Endothelial cell of umbilical vein (primary cell): ENCODE data around the gene MRPL44.

Experiments
- JUN ChIP-seq: IDR thresholded peaks from 2 replicates; pipeline ENCODE4 v1.6.1; 2011; ENCODE audit warnings: borderline replicate concordance, low read depth; ENCODE audit not compliant: insufficient read length, insufficient read depth
- TF ChIP-seq, protein P1 (sequence below), 2 donors: IDR thresholded peaks; 1 replicate in 1 of 2; 2 replicates in 1 of 2; pipeline ENCODE4 v1.5.1; 2011; ENCODE audit warnings: low read length in 2 of 2, mild to moderate bottlenecking in 2 of 2, moderate library complexity in 2 of 2, control low read depth in 1 of 2, inconsistent platforms in 1 of 2, low read depth in 1 of 2; ENCODE audit not compliant: insufficient read depth in 1 of 2; ENCODE audit errors: extremely low read depth in 1 of 2

DNA sequence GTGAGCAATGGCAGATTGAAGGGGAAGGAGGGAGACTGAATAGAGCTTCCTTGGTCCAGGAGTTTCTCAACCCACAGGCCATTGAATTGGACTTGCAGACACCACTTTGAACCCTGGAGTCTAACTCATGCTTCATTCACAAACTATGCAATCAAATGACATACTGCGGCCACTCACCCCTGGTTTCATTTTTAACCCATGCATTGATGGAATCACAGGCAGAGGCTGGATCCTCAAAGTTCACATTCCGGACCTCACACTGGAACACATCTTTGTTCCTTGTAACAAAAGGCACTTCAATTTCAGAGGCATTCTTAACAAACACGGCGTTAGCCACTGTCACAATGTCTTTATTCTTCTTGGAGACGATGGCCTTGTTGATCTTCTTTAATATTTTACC is 40.7 kb downstream of the MRPL44 start:
- TF ChIP-seq JUN, result no peak
- TF ChIP-seq, protein P1, sequence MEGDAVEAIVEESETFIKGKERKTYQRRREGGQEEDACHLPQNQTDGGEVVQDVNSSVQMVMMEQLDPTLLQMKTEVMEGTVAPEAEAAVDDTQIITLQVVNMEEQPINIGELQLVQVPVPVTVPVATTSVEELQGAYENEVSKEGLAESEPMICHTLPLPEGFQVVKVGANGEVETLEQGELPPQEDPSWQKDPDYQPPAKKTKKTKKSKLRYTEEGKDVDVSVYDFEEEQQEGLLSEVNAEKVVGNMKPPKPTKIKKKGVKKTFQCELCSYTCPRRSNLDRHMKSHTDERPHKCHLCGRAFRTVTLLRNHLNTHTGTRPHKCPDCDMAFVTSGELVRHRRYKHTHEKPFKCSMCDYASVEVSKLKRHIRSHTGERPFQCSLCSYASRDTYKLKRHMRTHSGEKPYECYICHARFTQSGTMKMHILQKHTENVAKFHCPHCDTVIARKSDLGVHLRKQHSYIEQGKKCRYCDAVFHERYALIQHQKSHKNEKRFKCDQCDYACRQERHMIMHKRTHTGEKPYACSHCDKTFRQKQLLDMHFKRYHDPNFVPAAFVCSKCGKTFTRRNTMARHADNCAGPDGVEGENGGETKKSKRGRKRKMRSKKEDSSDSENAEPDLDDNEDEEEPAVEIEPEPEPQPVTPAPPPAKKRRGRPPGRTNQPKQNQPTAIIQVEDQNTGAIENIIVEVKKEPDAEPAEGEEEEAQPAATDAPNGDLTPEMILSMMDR (IDR thresholded peaks at IDR 0.05; ENCODE audit: extremely low read depth in 1 of 2, insufficient read depth in 1 of 2, low read depth in 1 of 2, low read length in 2 of 2), result no peak
